ENCODE measurements around the gene MAGI2.

DNA sequence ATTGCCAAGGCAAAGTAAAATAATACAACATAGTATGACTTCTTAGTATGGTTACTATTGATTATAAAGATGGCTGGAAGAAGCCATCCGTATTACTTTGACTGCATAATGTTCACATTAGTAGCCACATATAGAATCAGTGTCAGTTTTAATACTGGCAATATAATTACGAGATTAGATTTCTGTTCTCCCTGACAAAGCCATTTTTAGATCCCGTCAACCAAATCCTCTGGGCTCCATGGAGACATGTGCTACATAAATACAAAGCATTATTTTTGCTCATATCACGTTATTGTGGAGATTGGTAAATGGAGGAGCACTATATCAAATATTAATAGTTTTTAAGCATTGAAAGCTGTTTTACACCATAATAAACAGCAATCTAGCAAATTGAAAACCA is 124.0 kb downstream of the MAGI2 start:
- TF ChIP-seq, protein P1, sequence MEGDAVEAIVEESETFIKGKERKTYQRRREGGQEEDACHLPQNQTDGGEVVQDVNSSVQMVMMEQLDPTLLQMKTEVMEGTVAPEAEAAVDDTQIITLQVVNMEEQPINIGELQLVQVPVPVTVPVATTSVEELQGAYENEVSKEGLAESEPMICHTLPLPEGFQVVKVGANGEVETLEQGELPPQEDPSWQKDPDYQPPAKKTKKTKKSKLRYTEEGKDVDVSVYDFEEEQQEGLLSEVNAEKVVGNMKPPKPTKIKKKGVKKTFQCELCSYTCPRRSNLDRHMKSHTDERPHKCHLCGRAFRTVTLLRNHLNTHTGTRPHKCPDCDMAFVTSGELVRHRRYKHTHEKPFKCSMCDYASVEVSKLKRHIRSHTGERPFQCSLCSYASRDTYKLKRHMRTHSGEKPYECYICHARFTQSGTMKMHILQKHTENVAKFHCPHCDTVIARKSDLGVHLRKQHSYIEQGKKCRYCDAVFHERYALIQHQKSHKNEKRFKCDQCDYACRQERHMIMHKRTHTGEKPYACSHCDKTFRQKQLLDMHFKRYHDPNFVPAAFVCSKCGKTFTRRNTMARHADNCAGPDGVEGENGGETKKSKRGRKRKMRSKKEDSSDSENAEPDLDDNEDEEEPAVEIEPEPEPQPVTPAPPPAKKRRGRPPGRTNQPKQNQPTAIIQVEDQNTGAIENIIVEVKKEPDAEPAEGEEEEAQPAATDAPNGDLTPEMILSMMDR (IDR thresholded peaks at IDR 0.05) = no peak
- TF ChIP-seq POLR2AphosphoS5 (IDR thresholded peaks at IDR 0.05) (no peak), POLR2A (IDR thresholded peaks at IDR 0.05) (no peak)

Data from breast epithelium (tissue), 3 donors.